HepG2 (cell line): ENCODE results near the gene METTL26. TPM values are rescaled to one million over a fixed set of nuclear protein-coding genes. Genes with fewer than 3 reads are reported as not detected.

Source experiments
- ATAC-seq: fragments of 200-7000 bp; cut with Tn5 transposase; 3 replicates; pipeline ENCODE4 v1.9.1; 2020; ENCODE audit warnings: mild to moderate bottlenecking, moderate library complexity
- BruUV-seq: library from RNA; stranded (reverse); fragments of 400-500 nt; replicated peaks from 2 replicates; lab custom pipeline; 2021; lab: Mats Ljungman, UMichigan
- CTCF ChIA-PET: fragments of 300-600 bp; formaldehyde crosslinking; extraction: SDS; loops from one replicate; lab custom pipeline; 2021; ENCODE audit warnings: low total read pairs, inconsistent platforms, low intra/inter-chr PET ratio; lab: Yijun Ruan, JAX
- POLR2A ChIA-PET: fragments of 350-600 bp; sonication (Branson Sonifier 250); formaldehyde crosslinking; loops from one replicate; lab custom pipeline; 2020; ENCODE audit warnings: antibody characterized with exemption, inconsistent platforms; lab: Yijun Ruan, JAX
- DNase-seq: peaks from one replicate; pipeline ENCODE4 v3.0.0-alpha.2; 2015; ENCODE audit warnings: low spot score
- FAIRE-seq: peaks from 3 replicates; lab custom pipeline; 2011; peaks lifted over from hg19 to GRCh38; lab: Jason Lieb, UNC
- H2AFZ ChIP-seq: one replicate; pipeline ENCODE4 v1.6.1; 2011; ENCODE audit warnings: low read length, inconsistent platforms
- H3K27ac ChIP-seq: fragments of 300-600 bp; 3 replicates; pipeline ENCODE4 v1.8.0; 2011; ENCODE audit warnings: mixed run types, mild to moderate bottlenecking, mixed read lengths, low read length, inconsistent platforms; ENCODE audit not compliant: insufficient read depth; ENCODE audit errors: extremely low read length
- H3K27me3 ChIP-seq, 2 experiments: fragments of 200-600 bp in 1 of 2; 2 replicates in 1 of 2; 3 replicates in 1 of 2; pipeline versions ENCODE4 v1.6.0 to v1.8.0; 2011; ENCODE audit warnings: low read length in 2 of 2, mild to moderate bottlenecking in 2 of 2, moderate library complexity in 2 of 2, inconsistent platforms in 1 of 2; ENCODE audit not compliant: insufficient read depth in 2 of 2, control insufficient read depth in 1 of 2
- H3K36me3 ChIP-seq, 2 experiments: fragments of 200-600 bp in 1 of 2; replicated peaks in 1 of 2; 2 replicates in 1 of 2; 3 replicates in 1 of 2; pipeline versions ENCODE4 v1.5.1 to v1.8.0; 2011; ENCODE audit warnings: low read length in 2 of 2, inconsistent platforms in 1 of 2; ENCODE audit not compliant: insufficient read depth in 2 of 2, control insufficient read depth in 1 of 2
- H3K4me1 ChIP-seq: 2 replicates; pipeline ENCODE4 v1.5.1; 2012; ENCODE audit warnings: low read length, inconsistent platforms; ENCODE audit not compliant: insufficient read depth
- H3K4me2 ChIP-seq: 2 replicates; pipeline ENCODE4 v1.6.0; 2011; ENCODE audit warnings: low read depth, low read length, inconsistent platforms
- H3K4me3 ChIP-seq, 3 experiments: fragments of 200-600 bp in 1 of 3; sonication (generic), shearing (Covaris generic) in 1 of 3; replicated peaks in 1 of 3; 2 replicates each; pipeline ENCODE4 v1.5.1; 2011 to 2016; ENCODE audit warnings: low read length in 3 of 3, inconsistent platforms in 2 of 3, low read depth in 2 of 3, mild to moderate bottlenecking in 2 of 3, control low read depth in 1 of 3, mixed read lengths in 1 of 3; ENCODE audit not compliant: insufficient read depth in 1 of 3
- H3K79me2 ChIP-seq: one replicate; pipeline ENCODE4 v1.6.1; 2011; ENCODE audit warnings: low read length, inconsistent platforms; ENCODE audit not compliant: insufficient read depth
- H3K9ac ChIP-seq: 2 replicates; pipeline ENCODE4 v1.6.0; 2011; ENCODE audit warnings: mild to moderate bottlenecking, low read depth, low read length, inconsistent platforms; ENCODE audit not compliant: insufficient read depth
- H3K9me3 ChIP-seq: 2 replicates; pipeline ENCODE4 v1.5.1; 2012; ENCODE audit warnings: mild to moderate bottlenecking, low read length
- H4K20me1 ChIP-seq: 2 replicates; pipeline ENCODE4 v1.6.0; 2011; ENCODE audit warnings: inconsistent platforms, mild to moderate bottlenecking, low read length, moderate library complexity; ENCODE audit not compliant: insufficient read depth
- ARID3A ChIP-seq: IDR thresholded peaks from 2 replicates; pipeline ENCODE4 v1.6.1; 2012; ENCODE audit warnings: low read depth, low read length, improper control_type of control experiment
- ARNT2 ChIP-seq: sonication (generic); formaldehyde crosslinking; IDR thresholded peaks from 2 replicates; pipeline ENCODE4 v1.8.0; 2022; ENCODE audit warnings: mild to moderate bottlenecking, low read depth, missing genetic modification reagents, moderate library complexity
- CBX1 ChIP-seq: IDR thresholded peaks from one replicate; pipeline ENCODE4 v1.6.1; 2016; ENCODE audit warnings: antibody characterized with exemption, low read depth
- FIP1L1 ChIP-seq: fragments of 200-400 bp; formaldehyde crosslinking; IDR thresholded peaks from 2 replicates; pipeline ENCODE4 v1.6.1; 2018; ENCODE audit warnings: low read depth, mild to moderate bottlenecking, low read length, moderate library complexity, borderline replicate concordance; ENCODE audit not compliant: insufficient read depth
- GATAD1 ChIP-seq: IDR thresholded peaks from 2 replicates; pipeline ENCODE4 v1.6.1; 2016; ENCODE audit warnings: missing genetic modification reagents, missing compliant biosample characterization
- MEF2D ChIP-seq: sonication (generic); formaldehyde crosslinking; IDR thresholded peaks from 2 replicates; pipeline ENCODE4 v1.5.1; 2020; ENCODE audit warnings: mild to moderate bottlenecking, missing genetic modification reagents
- NRL ChIP-seq: sonication (generic); formaldehyde crosslinking; IDR thresholded peaks from 2 replicates; pipeline ENCODE4 v1.5.0; 2020; ENCODE audit warnings: missing genetic modification reagents, mild to moderate bottlenecking, moderate library complexity, borderline replicate concordance
- PRDM4 ChIP-seq: sonication (generic); formaldehyde crosslinking; IDR thresholded peaks from 2 replicates; pipeline ENCODE4 v1.9.0; 2021; ENCODE audit warnings: missing genetic modification reagents, borderline replicate concordance
- RELA ChIP-seq: sonication (generic); formaldehyde crosslinking; IDR thresholded peaks from 2 replicates; pipeline ENCODE4 v1.4.0; 2020; ENCODE audit warnings: missing genetic modification reagents
- SETDB1 ChIP-seq: sonication (generic); formaldehyde crosslinking; IDR thresholded peaks from 2 replicates; pipeline ENCODE4 v1.5.1; 2020; ENCODE audit warnings: missing genetic modification reagents, mild to moderate bottlenecking, borderline replicate concordance
- SMAD1 ChIP-seq: sonication (generic); formaldehyde crosslinking; IDR thresholded peaks from 2 replicates; pipeline ENCODE4 v1.4.0; 2020; ENCODE audit warnings: missing genetic modification reagents, low read depth, mild to moderate bottlenecking, borderline replicate concordance
- ZMYM2 ChIP-seq: sonication (generic); formaldehyde crosslinking; IDR thresholded peaks from 2 replicates; pipeline ENCODE4 v1.8.0; 2022; ENCODE audit warnings: mild to moderate bottlenecking, missing genetic modification reagents
- ZNF350 ChIP-seq: sonication (generic); formaldehyde crosslinking; IDR thresholded peaks from 2 replicates; pipeline ENCODE4 v1.4.0; 2020; ENCODE audit warnings: mild to moderate bottlenecking, low read depth, missing genetic modification reagents, borderline replicate concordance
- ZNF367 ChIP-seq: sonication (generic); formaldehyde crosslinking; IDR thresholded peaks from 2 replicates; pipeline ENCODE4 v1.4.0; 2020; ENCODE audit warnings: missing genetic modification reagents, borderline replicate concordance
- ZNF574 ChIP-seq: sonication (generic); formaldehyde crosslinking; IDR thresholded peaks from 2 replicates; pipeline ENCODE4 v1.4.0; 2020; ENCODE audit warnings: missing genetic modification reagents
- ZSCAN9 ChIP-seq: IDR thresholded peaks from 2 replicates; pipeline ENCODE4 v1.6.1; 2016; ENCODE audit warnings: borderline replicate concordance
- WGBS: methylation state at CpG from one replicate; pipeline ENCODE4 v1.1.6; 2017; ENCODE audit warnings: low lambda C conversion rate; 5-methylcytosine and 5-hydroxymethylcytosine counted together
- in situ Hi-C: cut with HindIII; loops from 2 replicates; pipeline ENCODE4 v1.10.0; 2017; ENCODE audit warnings: low pct_unique_long_range_greater_than_20kb; ENCODE audit not compliant: extremely low pct_ligation_motif_present
- intact Hi-C: fragments of 100-400 bp; cut with micrococcal nuclease; formaldehyde crosslinking; loops from one replicate; pipeline ENCODE4 v1.10.0; 2022; ENCODE audit not compliant: unreplicated experiment
- polyA plus RNA-seq, 8 experiments: library from polyadenylated mRNA; depleted of rRNA in 3 of 8; stranded (reverse) in 7 of 8; unstranded in 1 of 8; fragments of >200 nt; fragmentation: Illumina TruSeq in 4 of 8; extraction: Trizol in 4 of 8; gene quantifications; 2 replicates each; pipeline versions ENCODE4 v1.2.1 to v1.2.3, GENCODE V29; 2011 to 2016; ENCODE audit warnings: low read depth in 4 of 8, missing spikeins in 1 of 8, mixed read lengths in 1 of 8; ENCODE audit not compliant: insufficient read depth in 1 of 8
- total RNA-seq, 5 experiments: library from RNA; depleted of rRNA; stranded (reverse); fragments of >200 nt; fragmentation: Illumina TruSeq; extraction: Trizol; gene quantifications; 2 replicates each; pipeline ENCODE4 v1.2.3, GENCODE V29; 2016; ENCODE audit warnings: low read depth in 1 of 5

METTL26 gene
- total and polyA plus RNA-seq, 2 of the 13 experiments (the other 11 are each of a cell fraction or from before 2014, with no cell fraction given) = 65.5 to 70.1 TPM

- ATAC-seq = peak; percentile 9; the same call in 2 of the 3 replicates
- peaks cover 31% of the 10 kb centered on the region for H3K79me2 ChIP-seq
- POLR2A ChIA-PET = interaction anchor here (0.6 kb wide), 1 partner anchor 10 kb away, joined by 3 read pairs; the partner anchor contains the start of gene METTL26
- intact Hi-C loops (loop anchor here (10.0 kb wide), 1 partner anchor 61 kb away; no protein-coding TSS in a partner anchor), in situ Hi-C loops (no loop called here)
- peak overlapping the region; percentile 7; the same call in 1 of the 2 replicates for H3K9ac ChIP-seq
- CTCF ChIA-PET = no interaction called here
- peak; percentile 79 for FAIRE-seq
- no peaks in the 10 kb centered on the region for H3K9me3 ChIP-seq
- H3K4me2 ChIP-seq = peak overlapping the region; percentile 54
- peaks cover 78% of the 10 kb centered on the region for H3K4me1 ChIP-seq
- no peaks in the 10 kb centered on the region for H3K36me3 ChIP-seq
- H2AFZ ChIP-seq = no peak overlapping the region
- H3K4me3 ChIP-seq = peak overlapping the region in 2 of 3 experiments; percentile 8 to 31; a peak in 1 of 6 replicates
- DNase-seq = peak; percentile 65
- BruUV-seq = no TSS peak
- H4K20me1 ChIP-seq = peaks cover 4% of the 10 kb centered on the region; the same call in 1 of the 2 replicates
- no peaks in the 10 kb centered on the region for H3K27me3 ChIP-seq
- WGBS = 81% methylated on average over 20 of the region's 32 CpGs
- H3K27ac ChIP-seq = peak overlapping the region; percentile 62
- TF ChIP-seq ZNF574 (CRISPR knock-in tag) (peak; percentile 53; the same call in 1 of the 2 replicates), SMAD1 (CRISPR knock-in tag) (no peak), ARID3A (no peak), CBX1 (peak; percentile 4), ZMYM2 (CRISPR knock-in tag) (no peak), FIP1L1 (no peak), RELA (CRISPR knock-in tag) (no peak), GATAD1 (peak; percentile 40), ZNF350 (no peak), ZNF367 (CRISPR knock-in tag) (no peak), NRL (CRISPR knock-in tag) (no peak), ARNT2 (CRISPR knock-in tag) (no peak), MEF2D (CRISPR knock-in tag) (peak; percentile 71; the same call in 1 of the 2 replicates), PRDM4 (CRISPR knock-in tag) (no peak), ZSCAN9 (no peak), SETDB1 (CRISPR knock-in tag) (no peak)
These were observed 10.0 kb upstream of the METTL26 start for GRCh38 chr16:645852-646678.
